CD4-positive, alpha-beta T cell treated with Interleukin-1 beta for 1 hour (primary cell): ENCODE results near the gene ARMH4.

Experiments used
- DNase-seq, 2 donors: peaks; one replicate each; pipeline ENCODE4 v3.0.0-alpha.2; 2020 to 2022

The ARMH4 gene, protein sequence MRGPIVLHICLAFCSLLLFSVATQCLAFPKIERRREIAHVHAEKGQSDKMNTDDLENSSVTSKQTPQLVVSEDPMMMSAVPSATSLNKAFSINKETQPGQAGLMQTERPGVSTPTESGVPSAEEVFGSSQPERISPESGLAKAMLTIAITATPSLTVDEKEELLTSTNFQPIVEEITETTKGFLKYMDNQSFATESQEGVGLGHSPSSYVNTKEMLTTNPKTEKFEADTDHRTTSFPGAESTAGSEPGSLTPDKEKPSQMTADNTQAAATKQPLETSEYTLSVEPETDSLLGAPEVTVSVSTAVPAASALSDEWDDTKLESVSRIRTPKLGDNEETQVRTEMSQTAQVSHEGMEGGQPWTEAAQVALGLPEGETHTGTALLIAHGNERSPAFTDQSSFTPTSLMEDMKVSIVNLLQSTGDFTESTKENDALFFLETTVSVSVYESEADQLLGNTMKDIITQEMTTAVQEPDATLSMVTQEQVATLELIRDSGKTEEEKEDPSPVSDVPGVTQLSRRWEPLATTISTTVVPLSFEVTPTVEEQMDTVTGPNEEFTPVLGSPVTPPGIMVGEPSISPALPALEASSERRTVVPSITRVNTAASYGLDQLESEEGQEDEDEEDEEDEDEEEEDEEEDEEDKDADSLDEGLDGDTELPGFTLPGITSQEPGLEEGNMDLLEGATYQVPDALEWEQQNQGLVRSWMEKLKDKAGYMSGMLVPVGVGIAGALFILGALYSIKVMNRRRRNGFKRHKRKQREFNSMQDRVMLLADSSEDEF

DNA sequence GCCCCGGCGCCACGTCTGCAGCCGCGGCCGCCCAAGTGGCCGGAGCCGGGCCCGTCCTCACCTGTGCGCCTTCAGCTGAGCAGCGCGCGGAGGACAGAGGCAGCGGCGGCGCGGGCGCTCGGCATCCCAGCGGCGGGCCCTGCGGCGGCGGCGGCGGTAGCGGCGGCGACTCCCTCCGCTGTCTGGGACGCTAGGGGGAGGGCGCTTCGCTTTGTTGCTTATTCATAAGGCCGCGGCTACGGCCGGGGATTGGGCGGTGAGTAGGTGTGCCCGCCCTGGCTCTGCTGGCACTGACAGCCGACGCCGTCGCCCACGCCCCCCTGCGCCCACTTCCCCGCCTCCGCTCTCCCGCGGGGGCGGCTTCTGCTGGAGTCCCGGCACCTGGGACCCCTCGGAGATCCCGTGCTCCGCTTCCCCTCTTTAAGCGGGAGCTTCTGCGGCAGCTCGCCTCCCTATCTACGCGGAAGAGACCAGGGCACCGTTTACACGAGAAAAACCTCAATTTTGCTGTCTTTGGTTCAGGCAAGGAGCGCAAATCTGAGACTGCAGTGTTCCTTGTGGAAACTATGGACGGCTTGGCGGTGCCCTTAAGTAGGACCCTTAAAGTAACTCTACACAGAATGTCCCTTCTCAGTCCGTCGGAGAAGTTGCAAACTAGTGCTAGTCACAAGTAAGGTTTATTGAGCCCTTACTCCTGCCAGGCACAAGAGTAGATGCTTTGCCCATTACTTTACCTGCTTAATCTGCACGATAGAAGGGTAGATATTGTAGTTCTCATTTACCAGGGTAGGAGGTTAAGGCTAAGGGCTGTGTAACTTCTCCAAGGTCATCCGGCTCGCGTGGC lies at the start of gene ARMH4:
Gene ARMH4 (minus strand): TSS at position 200 of the 844 bp plus-strand sequence. CDS start 12,855 bp downstream, outside the sequence.
- DNase-seq: peak; percentile 59 to 65

DNA sequence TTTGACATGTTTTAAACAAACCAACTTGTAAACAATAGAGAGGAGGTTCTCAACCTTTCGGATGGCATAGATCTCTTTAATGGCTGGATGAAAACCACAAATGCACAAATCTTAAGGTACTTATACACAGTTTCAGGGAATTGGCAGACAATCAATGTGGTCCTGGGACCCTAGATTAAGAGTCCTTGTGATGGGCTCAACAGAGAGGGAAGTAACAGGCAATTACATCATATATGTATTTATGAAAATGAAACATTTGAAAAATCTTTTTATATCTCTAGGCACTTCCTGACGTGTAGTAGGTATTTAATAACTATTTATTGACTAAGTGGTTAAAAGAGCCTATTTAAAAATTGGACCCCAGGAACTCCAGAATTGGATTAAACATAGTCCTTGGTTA lies 48.8 kb upstream of the ARMH4 start:
- DNase-seq: no peak

DNA sequence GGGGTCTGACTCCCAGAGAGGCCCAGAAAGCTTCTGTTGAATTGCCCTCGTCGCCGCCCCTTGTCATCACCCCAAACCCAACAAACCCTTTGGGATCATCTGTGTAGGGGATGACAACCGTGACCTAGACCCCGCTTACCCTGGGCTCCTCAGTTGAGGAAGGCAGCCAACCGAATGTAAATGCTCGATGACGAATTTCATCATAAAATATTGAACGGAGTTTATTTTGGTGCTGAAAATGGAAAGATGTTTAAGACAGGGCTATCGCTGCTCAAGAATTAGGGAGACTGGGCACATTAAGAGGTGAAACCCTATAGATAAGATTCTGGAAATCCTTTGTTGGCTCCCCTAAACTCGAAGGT lies 48.4 kb upstream of the ARMH4 start:
- DNase-seq: no peak

DNA sequence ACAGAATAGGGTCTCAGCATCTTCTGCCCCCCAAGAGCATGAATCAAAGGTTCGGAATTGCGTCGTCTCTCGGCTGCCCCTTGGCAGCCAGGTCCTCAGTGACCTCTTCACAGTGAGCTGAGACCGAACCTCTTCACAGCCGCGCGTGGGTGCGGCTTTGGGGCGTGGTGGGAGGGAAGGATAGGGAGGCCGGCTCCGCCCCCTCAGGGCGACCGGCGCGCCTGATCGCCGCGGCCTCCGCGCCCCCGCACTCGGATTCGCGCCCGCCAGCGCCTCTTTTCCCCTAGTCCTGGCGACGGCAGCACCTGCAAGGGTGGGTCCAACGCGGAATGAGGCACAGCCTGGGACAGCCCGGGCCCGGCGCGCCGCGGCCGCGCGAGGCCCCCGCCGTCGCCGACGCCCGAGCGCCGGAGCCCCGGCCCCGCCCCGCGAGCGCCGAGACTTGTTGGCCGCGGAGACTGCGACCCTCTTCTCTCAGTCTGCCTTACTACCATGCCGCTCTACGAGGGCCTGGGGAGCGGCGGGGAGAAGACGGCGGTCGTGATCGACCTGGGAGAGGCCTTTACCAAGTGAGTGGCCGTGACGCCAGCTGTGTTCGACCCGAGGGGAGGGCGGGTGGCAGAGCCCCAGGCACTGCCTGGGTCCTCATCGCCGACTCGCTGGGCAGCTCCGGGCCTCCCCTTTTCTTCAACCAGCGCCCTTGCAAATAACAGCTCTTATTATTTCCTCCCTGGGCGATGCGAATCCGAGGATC lies 47.9 kb upstream of the ARMH4 start, which contains the start of gene ACTR10:
Gene ACTR10 (plus strand): TSS at position 424 of the 754 bp plus-strand sequence. CDS start 69 bp downstream, at position 493.
- DNase-seq: peak; percentile 84 to 87

DNA sequence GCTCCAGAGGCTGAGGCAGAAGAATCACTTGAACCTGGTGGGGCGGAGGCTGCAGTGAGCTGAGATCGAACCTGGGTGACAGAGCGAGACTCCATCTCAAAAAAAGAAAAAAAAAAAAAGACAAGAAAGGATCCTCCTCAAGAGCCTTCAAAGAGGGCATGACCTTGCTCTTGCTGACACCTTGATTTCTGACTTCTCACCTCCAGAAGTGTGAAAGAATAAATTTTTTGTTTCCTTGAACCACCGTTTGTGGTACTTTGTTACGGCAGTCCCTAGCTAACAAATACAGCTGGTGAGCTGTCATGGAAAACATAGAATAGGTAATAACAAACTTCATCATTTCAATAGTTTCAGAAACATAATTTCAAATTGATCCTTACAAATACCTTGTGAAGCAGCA lies 46.1 kb upstream of the ARMH4 start:
- peak in 1 of 2 donors; percentile 47 for DNase-seq

DNA sequence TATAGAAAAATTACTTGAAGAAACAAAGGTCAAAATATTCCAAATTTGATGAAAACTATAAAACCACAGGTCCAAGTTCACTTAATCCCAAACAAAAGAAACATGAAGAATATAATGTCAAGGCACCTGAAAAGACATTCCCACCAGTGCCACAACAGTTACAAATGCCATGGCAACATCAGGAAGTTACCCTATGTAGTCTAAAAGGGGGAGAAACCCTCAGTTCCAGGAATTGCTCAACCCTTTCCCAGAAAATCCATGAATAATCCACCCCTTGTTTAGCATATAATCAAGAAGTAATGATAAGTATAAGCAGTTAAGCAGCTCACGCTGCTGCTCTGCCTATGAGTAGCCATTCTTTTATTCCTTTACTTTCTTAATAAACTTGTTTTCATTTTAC lies 44.2 kb upstream of the ARMH4 start:
- no peak for DNase-seq

DNA sequence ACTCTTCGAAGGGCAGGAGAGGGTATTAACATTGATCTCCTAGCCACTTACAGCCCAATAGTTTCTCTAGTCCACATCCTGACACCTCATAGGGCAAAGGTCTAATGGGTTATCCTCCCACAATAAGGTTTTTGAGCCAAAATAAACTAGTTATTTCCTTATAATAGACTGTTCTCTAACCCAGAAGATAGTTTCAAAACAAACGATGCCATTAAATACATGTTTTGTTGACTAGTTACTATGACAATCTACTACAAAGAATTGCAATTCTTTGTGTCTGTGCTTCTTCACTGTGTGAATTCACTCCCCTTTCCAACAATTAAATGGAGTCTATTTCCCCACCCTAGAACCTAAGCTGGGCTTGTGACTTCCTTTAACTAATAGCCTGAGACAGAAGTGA lies 41.5 kb upstream of the ARMH4 start:
- no peak for DNase-seq

DNA sequence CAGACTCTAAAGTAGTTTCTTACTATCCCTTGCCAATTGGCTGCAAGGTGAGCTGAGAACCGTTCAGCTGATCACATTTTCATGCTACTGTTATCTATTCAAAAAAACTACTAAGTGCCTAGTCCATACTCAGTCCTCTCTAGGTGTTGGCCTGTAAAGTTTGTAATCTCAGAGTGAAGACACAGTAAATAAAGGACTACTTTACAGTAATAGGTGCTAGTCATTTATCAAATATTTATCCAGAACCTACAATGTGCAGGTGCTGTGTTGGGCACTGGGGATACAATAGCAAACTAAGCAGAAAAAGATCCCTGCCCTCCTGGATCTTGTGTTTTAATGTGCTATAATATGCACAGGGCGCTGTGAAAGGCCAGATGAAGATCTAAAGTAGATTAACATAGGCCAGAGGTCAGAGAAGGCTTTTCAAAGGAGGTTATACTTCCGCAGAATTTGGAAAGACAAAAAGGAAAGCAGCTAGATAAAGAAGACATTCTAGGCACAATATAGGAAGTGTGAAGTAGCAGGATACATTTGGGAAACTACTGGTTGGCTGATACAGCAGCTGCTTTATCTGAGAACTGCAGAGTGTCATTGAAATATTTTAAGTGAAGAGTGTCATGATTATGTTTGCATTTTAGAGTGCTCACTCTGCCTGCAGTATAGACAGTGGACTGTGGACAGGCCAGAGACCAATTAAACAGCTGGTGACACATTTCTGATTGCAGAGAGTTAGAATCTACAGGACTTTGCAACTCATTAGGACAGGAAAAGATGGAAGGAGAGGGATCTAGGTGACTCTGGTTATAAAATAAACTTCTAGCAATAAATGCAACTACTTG lies 40.0 kb upstream of the ARMH4 start:
- no peak for DNase-seq

DNA sequence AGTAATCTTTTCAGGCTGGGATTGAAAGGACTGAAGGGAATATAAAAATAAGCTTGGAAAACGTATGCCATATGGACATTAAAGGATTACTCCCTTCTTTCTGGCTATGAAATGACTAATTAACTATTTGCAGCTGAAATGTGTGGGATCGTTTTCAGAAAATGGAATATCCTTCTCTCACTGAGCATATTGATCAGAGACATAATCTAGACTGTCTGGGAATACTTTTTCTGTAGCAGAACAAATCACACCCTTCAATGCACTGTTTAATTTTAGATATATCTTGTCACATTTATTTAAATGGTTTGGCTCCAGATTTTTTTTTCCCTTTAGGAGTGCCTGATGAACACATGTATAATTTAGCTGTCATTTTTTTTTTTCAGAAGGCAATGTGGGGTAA lies 37.2 kb upstream of the ARMH4 start:
- no peak for DNase-seq

DNA sequence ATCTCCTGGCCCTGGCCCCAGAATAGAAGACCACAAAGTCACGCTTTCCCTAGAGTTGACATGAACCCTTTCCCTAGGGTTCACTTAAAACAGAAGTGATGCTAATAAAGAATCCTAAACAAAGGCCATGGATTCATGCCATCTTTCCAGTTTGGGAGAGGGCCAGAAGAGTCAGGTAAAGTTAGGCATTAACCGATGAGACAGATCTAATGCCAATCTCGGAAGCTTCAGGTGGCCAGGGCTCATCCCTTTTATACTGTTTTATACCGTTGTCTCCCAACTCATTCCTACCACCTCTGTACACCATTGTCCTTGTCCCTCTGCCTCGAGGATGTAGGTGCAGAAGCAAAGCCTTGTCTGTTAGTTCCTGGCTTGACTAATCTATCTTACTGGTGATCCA lies 25.1 kb upstream of the ARMH4 start:
- DNase-seq: no peak

DNA sequence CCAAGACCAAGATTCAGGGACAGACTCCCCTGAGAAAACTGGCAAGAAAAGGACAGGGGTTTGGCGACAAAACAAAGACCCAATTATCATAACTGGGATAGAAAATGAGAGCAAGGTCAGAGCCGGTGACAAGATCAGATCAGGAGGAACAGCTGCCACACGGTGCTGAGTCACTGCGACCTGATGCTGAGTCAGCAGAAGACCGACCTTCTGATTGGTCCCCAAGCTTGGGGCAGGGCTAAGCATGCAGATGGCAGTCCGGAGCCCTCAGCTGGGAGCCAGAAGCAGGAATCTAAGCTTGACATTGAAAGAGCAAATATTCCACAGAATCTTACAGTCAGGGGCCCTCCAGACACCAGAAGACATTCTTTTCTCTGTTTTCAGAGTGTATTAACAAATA lies 19.1 kb upstream of the ARMH4 start:
- peak; percentile 21 to 40 for DNase-seq

DNA sequence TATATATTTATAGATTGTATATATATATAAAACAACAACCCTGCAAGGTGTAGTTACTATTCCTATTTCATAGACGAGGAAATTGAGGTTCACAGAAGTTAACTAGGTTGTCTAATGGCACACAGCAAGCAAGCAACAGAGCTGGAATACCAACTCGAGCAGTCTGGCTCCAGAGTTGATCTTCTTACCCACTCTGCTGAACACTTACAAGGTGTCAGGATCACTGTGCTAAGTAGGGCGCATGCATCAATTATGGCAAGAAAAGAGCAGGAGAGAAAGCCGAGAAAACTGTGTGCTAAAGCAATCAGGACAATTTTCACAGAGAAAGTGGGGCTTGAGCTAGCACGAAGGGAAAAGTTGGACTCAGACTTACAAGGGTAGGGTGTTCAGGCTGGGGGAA lies 15.9 kb upstream of the ARMH4 start:
- no peak for DNase-seq

DNA sequence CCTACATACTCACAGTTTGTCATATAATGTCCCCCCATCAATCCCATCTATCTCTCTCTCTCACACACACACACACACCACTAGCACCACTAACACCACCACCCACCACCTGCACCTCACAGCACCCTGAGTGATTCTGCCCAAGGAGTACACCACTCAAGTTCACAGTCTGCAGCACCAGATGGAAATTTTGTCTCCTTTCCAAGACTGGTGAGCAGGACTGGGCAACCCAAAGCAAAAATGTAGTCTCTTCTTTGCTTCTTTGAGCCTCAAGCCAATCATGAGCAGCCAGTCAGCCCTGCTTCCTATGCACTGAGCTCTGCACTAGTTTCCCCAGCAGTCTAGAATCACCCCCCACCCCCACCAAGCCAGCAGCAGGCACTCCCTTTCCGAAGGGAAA lies 15.0 kb upstream of the ARMH4 start:
- DNase-seq: no peak

DNA sequence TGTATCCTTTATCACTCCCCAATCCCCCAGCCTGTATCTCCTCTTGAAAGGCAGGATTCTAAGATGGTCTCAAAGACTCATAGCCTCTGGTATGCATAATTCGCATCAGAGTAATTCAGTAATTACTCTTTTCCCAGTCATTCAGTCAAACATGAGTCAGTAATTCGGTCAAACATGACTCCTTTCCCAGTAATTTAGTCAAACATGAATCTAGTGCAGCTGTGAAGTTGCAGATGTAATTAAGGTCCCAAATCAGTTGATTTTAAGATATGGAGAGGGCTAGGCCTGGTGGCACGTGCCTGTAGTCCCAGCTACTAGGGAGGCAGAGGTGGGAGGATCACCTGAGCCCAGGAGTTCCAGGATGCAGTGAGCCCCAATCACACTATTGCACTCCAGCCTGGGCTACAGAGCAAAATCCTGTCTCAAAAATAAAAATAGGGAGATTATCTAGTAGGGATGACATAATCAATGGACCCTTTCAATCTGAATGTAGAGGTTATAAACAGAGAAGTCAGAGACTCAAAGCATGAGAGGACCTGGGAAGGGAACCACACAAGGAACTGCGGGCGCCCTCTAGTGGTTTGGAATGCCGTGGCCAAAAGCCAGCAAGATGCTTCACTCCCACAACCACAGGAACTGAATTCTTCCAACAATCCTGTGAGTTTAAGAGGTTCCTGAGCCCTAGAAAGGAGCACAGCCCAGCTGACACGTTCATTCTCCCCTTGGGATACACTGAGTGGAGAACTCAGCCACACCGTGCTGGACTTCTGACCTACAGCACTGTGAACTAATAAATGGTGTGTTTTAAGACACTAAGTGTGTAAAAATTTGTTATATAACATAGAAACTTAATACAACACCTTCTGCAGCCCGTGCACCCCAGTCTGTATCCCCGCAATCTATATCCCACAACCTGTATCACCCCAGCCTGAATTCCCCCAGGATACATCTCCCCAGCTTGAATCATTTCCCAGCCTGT lies 14.3 kb upstream of the ARMH4 start:
- DNase-seq: peak; percentile 60 to 64

DNA sequence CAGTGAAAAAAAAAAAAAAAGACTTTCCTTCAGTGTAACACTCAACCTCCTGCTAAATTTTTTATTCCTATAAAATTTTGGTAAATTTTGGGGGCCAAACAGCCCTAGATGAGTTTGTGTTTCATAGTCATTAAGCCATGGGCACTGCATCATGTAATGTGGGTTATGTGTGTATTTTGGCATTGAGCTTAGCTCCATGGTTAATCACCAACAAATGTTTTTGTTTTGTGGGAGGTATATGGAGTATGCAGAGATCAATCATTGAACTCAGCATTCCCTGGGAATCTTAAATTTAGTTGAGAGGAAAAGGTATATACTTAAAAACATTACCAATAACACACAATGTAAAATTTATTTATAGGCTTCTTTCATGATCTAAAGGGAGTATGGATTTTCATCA lies 8.5 kb upstream of the ARMH4 start:
- no peak for DNase-seq

DNA sequence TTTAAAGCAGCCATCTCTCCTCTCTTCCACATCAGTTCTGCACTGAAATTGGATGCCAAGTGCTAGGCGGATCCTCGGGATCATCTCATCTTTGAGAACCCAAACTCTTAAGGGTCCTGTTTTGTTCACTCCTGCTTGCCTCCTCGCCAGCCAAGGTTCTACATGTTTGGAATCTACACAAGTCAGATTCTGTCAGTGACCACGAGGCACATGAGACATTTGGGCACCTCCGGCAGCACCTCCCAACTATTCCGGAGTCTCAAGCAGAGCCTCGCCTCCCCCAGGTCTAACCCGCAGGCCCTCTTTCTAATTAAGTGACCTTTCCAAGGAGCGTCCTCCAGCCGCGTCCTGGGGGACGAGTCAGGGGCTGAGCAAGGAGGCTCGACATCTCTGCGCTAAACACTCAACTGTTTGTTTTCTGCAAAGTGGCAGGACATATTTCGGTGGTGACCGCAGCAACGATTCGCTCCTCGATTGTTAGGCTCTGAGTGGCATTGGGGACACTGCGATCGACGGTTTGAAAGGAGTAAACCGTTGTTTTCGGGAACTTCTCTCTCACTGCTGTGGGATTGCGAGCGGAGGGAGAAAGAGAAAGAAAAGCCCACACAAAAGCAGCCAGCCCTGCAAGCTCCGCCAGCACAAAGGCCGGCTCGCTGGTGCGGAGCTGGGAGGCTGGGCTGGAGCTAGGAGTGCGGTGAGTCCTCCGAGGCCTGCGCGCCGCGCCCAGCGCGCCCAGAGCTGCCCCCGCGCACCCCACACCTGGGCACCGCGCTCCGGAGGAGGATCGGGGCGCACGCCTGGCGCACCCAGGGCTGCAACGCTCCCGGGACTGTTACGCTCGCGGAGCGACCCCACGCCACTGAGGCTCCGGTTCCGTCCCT lies 640 bp downstream of the ARMH4 start:
- DNase-seq: no peak

DNA sequence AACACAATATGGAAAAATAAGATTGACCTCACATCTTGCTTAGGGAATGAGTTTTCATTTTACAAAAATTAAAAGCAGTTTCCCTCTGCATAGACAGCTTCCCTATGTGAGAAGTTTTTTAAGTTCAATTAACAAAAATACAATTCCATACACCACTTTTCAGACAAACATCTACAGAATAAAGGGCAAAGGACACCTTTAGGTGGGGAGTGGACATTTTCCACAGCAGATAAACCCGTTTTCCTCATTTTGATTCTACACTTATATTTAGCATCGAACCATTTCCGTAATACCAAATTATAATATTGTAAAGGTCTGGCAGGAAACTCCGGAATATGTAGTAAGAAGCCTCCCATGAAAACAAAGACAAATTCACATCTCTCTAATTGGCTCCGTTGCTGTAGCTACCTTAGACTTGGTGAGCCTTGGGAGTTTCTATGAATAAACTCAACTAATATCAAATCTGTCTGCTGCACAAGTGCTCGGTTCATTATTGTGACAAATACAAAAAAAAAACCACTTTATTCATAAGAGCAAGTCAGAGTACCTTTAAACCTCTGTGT lies 1.7 kb downstream of the ARMH4 start:
- DNase-seq: no peak

DNA sequence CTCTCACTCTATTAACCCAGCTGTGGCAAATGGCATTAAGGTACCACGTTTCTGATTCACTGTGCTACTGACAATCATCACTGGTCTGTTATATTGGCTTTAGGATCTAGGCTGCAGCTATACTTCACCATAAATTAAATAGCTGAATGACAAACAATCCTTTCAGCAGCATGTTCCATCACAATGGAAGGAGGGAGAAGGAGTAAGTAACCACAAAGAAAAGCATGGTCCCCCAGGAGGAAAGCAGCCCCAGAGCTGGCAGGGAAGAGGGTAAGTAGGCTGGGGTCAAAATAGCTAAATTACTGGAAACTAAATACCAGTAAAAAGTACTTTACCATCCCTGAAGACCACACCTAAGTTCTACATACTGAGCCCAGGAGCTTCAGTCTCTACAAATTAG lies 2.8 kb downstream of the ARMH4 start:
- DNase-seq: no peak

DNA sequence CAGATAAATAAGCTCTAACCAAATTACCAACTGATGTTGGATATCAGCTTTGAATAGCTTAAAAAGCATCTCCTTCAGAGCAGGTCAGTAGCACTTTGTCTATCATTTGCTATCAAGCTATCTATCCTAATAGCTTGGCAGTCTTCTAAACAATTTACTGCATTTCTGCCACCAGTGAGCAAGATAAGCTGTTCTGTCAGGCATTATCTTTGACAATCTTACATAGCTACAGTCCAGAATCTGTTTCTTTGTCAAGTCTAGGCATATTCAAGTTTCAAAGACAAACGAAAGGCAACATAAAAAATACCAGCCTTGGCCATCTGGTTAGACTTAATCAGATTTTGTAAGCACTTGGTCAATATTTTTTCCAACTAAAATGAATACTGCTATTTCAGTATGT lies 5.6 kb downstream of the ARMH4 start:
- DNase-seq: no peak
